Fibroblast of skin of right biceps (primary cell): ENCODE measurements around the gene MAST4.
A peak's percentile ranks its signal among the peaks of the same experiment; 100 is the strongest.

Source experiments
- DNase-seq: peaks from one replicate; pipeline ENCODE4 v3.0.0-alpha.2; 2013

MAST4 gene

DNA sequence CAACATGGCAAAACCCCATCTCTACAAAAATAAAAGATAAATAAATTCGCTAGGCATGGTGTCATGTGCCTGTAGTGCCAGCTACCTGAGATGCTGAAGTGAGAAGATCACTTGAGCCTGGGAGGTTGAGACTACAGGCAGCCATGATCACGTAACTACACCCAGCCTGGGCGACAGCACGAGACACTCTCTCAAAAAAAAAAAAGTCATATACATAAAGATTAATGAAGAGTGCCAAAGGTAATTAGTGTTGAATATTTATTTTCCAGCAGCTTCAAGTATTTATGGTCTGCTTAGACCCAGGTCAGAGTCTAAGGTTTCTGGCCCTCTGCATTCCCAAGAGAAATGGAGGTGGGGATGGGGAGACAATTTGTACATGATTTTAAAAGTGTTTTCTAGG is 432.7 kb downstream of the MAST4 start:
- DNase-seq, result no peak

DNA sequence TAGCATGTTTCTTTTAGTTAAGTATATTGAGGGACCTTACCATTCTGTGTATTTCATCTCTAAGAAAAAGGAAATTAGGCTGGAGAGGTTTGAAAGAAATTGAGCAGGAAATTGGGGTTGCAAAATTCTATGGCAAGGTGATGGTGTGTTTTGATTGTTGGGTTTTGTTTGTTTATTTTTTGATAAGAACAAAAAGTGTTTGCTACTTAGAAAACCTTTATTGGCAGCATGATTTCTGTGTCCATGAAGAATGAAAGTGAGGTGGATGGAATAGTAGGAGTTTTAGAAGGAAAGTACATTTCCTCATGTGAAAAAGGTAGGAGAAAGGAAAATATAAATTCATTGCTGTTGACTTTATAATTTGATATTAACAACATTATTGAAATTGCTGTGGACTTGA is 433.3 kb downstream of the MAST4 start:
- DNase-seq, result no peak

GRCh38 chr5:67030289-67031056 is 434.3 kb downstream of the MAST4 start:
- DNase-seq, result peak; percentile 50

DNA sequence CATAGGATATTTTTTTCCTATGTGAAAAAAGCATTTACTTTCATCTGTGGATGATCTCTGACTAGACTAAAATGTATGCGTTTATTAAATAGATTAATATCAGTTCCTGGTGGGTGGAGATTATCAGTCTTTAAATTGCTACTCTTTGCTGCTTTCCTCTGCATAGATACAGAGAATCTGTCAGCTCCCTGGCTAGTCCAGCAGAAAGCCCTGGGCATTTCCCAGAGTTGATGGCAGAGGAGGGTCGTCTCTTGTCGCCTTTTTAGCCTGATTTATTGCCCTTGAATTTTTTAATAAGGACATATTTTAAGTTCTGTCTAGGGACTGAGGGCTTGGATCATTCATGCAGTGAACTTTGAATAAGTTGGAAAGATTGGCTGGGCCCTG is 434.9 kb downstream of the MAST4 start:
- DNase-seq, result no peak

- DNase-seq, result no peak
Measured at GRCh38 chr5:67031692-67032091, 435.5 kb downstream of the MAST4 start.

DNA sequence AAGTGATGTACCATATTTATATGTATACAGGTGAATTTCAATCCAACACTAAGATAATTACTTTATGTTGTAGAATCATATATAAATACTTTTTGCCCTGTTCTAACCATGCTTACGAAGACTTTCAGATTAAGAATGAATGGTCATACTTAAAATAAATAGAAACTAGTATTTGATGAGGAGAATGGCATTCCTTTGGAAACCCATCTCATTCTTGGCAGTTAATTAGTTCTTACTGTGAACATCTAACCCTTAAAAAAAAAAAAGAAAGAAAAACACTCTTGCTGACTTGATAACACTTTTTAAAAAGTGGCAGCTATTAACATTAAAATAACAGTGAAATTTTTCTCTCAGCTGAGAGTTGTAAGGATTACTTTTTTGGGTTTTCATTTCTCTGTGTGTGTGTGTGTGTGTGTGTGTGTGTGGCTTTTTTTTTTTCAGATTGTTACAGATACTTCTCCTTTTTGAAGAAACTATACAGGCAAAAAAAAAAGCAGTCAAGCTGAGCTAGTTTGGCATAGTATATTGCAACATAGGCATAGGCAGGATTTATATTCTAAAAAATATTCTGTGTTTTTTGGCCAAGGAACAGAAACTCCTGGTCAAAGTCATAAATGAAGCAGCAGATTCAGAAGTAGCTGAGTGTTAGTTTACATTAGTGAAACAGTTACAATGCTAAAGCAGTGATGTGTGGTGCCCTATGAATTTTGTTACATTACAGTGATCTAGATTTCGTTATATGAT is 436.9 kb downstream of the MAST4 start:
- DNase-seq, result peak; percentile 35

DNA sequence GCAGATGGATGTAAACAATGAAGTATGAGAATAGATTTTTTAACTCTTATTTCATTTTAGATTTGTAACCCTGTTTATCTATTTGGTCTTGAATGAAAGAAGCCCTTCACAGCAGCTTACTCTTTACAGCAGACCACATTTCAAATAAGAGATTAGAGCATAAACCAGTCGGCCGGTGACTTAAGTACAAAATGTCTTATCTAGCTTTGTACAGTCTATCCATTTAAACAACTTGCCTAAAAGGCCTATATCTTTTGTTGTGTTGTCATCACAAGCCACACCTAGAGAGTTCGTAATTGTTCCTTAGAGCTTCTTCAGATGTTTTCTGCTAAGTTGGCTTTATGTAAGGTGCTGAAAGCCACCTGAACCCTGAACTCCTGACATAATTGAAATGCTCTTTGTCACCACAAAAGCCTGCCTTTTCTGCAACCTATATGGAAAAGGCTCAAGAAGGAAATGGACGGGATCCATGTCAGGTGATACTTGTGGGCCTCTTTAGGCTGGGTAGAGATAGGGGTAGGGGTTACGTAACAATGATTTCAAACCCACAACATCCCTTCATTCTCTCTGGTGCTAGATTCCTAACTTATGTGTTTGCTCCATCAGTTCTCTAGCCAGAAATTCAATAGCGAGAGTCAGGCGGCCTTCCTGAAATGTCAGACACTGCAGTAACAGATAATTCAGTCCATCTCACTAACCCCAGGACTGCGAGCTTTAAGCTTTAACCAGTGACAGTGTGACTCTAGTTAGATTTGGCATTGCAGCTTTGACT is 437.9 kb downstream of the MAST4 start:
- DNase-seq, result no peak

- no peak for DNase-seq
Measured at GRCh38 chr5:67035098-67035740, 439.0 kb downstream of the MAST4 start.

- DNase-seq, result no peak
Measured at GRCh38 chr5:67037171-67037570, 441.0 kb downstream of the MAST4 start.

DNA sequence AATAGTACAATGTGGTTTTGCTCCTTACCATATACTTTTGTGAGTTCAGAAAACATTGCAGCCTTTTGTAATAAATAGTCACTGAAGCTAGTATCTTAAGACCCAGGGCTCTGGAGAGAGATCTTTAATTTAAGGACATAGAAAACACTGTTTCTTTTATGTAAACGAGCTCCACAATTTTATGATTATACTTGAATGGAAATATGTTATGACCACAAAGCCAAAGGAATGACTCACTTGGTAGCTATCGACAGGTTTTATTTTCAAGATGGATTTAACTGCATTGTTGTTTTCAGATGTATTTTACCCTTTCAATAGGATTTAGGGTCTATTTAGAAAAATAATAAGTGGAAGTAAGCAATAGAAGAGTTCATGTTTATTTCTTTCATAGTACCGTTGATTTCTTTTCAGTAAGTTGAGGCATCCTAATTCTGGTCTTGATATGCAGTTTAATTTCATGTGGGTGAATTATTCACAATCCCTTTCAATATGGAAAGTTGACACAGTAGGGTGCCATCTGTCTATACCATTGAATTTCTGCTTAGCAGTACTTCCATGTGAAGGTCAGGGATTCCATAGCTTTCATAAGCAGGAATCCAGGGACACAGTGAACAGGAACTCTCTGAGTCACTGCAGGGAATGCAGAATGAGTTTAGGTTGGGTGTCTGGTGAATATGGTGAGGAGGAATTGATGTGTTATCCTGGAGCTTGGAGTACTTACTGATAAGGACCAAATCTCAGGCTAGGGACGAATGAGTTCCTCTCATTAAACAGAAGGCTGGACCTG is 442.8 kb downstream of the MAST4 start:
- peak; percentile 86 for DNase-seq

- DNase-seq, result no peak
Measured at GRCh38 chr5:67042176-67043003, 446.2 kb downstream of the MAST4 start.

DNA sequence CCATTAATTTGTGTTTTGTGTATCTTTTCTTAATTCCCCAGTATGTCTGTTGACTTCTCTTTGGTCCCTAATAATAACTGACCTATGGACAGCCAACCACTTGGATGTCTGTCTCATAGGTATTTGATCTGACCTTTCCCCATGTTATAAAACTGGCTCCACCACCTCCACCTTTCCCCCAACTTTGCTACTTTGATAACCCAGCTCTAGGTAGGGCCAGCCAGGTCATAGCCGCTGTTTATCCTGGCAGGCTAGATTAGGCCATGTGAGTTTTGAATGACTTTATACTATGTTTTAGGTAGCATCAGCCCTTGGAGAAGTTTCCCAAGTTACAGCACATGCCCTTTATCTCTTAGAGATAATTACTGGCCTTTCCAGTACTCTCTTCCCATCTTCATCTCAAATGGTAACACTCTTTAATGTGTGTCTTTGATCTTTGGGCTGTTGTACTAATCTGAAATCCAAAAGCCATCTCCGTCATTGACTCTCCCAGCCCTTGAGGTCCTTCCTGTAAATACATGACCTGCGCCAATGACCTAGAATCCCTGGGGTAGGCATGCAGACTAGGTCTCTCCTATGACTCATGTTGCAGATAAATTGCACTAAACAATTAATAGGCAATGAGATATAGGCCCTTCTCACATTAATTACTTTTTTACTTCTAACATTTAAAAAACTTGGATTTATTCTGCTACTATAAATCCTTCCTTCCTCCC is 447.8 kb downstream of the MAST4 start:
- DNase-seq, result no peak

DNA sequence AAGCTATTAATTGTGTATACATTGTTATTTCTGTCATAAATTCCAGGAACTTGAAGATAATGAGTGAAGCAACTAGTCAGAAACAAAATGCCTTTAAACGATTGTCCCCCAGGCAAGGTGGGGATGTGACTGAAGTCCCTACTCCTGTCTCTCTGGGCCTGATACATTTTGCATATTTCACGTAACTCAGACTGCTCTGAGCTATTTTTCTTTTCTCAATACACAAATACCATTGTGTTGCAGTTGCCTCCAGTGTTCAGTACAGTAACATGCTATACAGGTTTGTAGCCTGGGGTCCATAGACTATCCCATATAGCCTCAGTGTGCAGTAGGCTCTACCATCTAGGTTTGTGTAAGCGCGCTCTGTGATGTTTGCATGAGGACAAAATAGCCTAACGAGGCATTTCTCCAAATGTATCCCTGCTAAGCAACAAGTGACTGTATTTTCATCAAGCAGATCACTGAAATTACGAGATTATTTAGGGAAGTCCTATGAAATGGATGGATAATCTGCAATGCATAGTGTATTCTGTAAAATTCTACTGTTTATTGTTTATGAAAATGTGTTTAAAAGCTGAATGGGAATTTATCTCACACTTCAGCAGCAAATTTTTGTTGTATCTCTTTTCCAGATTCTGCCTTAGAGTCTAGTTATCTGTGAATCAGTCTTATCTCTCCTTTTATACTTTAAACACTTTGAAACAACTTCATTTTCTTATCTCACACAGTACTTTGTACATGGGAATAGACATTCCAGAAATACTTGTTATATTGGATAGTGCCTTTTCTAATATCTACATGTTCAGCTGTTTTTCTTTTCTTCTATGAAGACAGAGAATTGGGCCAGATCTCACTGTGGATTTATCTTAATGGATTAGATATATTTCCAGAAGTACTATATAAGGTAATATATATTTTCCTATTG is 449.9 kb downstream of the MAST4 start:
- no peak for DNase-seq

- no peak for DNase-seq
Measured at GRCh38 chr5:67047160-67047559, 451.0 kb downstream of the MAST4 start.

GRCh38 chr5:67047616-67048015 is 451.4 kb downstream of the MAST4 start:
- no peak for DNase-seq

GRCh38 chr5:67050125-67050524 is 453.9 kb downstream of the MAST4 start:
- no peak for DNase-seq

GRCh38 chr5:67050635-67051034 is 454.4 kb downstream of the MAST4 start:
- no peak for DNase-seq

DNA sequence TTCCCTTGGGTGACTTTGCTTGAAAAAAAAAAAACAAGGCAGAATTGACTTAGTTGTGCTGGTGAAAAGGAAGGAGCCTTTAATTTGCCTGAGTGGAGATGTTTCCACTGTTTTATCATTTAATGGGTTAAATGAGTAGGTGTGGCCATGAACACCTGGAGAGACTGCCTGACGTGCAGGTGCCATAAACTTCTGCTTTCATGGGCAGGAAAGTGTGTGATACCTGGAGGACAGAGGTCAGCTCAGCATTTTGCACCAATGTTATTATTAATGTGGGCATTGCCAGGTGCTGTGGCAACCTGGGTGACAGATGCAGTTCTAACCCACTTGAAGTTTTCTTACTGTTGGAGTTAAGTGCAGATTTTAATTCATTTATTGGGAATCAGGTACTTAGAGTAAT is 455.0 kb downstream of the MAST4 start:
- no peak for DNase-seq

DNA sequence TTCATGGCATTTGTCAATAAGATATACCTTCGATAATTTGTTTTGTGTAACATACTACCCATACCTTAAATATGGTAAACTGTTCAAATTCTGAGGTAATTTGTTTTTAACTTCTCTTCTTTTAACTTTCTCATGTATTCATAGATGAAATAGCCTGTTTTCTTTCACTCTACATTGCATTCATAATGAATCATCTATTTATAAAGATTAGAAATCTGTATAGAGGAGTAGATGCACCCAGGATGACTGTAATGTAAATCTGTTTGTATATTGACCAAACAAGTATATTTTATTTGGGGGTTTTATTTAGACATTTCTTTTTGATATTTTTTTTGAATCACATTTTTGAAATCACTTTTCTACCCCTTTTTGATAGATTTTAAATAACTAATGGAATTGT is 455.8 kb downstream of the MAST4 start:
- DNase-seq, result no peak

DNA sequence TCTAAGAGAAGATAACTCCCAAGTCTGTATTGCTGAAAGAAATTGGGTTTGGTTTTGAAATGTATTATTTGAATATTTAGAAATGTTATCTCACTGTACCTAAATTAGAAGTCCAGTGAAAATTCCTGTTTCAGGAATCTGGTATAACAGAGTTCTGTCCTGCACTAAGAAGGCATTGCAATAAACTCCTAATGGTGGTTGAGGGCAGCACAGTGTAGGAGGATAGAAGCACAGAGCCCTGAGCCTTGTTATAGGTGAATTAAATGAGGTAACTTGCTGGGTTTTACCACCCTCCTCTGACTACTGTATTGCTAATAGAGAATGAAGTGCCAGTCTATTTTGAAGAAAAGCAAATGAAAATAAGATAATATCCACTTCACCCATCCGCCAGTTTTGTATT is 457.0 kb downstream of the MAST4 start:
- DNase-seq, result no peak
